ENCODE measurements around the gene NPAS3.

DNA sequence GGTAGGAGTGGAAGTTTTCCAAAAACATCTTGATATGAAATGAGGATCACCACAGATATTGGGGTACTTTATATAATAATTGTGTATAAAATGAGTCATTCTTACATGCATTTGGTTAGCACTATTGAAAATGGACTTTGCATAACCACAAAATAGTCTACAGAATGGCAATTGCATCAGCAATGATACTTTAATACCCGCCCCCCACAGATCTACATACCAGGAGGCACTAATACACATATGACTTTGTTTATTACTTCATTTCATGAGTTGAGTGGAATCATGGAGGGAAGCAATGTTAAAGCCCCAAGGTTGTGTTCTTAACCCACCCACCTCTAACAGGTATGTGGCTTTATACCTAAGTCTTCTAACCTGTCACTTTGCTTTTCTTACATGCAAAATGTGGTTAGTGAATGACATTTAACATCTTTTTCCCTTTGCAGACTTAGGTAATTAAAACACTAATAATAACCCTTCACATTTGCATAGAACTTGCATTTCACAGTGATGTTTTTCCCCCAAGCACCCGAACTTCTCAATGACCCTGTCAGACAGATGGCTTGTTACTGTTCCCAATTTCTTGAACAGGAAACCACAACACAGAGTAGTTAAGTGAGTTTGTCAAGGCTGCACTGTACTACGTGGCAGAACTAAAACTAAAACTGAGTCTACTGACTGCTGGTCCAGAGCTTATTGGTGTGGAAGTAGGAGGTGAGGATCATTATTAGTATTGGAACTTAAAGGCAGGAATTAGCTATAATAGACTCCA, 101.9 kb downstream of the NPAS3 start:
- TF ChIP-seq, protein P1, sequence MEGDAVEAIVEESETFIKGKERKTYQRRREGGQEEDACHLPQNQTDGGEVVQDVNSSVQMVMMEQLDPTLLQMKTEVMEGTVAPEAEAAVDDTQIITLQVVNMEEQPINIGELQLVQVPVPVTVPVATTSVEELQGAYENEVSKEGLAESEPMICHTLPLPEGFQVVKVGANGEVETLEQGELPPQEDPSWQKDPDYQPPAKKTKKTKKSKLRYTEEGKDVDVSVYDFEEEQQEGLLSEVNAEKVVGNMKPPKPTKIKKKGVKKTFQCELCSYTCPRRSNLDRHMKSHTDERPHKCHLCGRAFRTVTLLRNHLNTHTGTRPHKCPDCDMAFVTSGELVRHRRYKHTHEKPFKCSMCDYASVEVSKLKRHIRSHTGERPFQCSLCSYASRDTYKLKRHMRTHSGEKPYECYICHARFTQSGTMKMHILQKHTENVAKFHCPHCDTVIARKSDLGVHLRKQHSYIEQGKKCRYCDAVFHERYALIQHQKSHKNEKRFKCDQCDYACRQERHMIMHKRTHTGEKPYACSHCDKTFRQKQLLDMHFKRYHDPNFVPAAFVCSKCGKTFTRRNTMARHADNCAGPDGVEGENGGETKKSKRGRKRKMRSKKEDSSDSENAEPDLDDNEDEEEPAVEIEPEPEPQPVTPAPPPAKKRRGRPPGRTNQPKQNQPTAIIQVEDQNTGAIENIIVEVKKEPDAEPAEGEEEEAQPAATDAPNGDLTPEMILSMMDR (IDR thresholded peaks at IDR 0.05 in 2 of 3, conservative IDR thresholded peaks at IDR 0.05 in 1 of 3; ENCODE audit: borderline replicate concordance in 1 of 3, insufficient read depth in 1 of 3, low read depth in 2 of 3, low read length in 2 of 3): no peak
- TF ChIP-seq TCF7L2 (IDR thresholded peaks at IDR 0.05; ENCODE audit: borderline replicate concordance, extremely low read depth, insufficient read depth, insufficient read length) (no peak), EGR1 (IDR thresholded peaks at IDR 0.05; ENCODE audit: low read depth) (no peak), POLR2A (IDR thresholded peaks at IDR 0.05; ENCODE audit: borderline replicate concordance, extremely low read depth, insufficient read depth, insufficient read length) (no peak), ATF3 (IDR thresholded peaks at IDR 0.05) (no peak), ZNF274 (IDR thresholded peaks at IDR 0.05; ENCODE audit: low read depth, low read length) (no peak), EZH2phosphoT487 (IDR thresholded peaks at IDR 0.05; ENCODE audit: borderline replicate concordance) (no peak), CEBPB (IDR thresholded peaks at IDR 0.05; ENCODE audit: low read depth) (no peak), RAD21 (IDR thresholded peaks at IDR 0.05; ENCODE audit: low read depth) (no peak), EZH2 (IDR thresholded peaks at IDR 0.05) (no peak), POLR2AphosphoS5 (IDR thresholded peaks at IDR 0.05; ENCODE audit: low read depth, low read length) (no peak), SIN3A (IDR thresholded peaks at IDR 0.05; ENCODE audit: low read depth) (no peak)
- TF ChIP-seq, protein P2, sequence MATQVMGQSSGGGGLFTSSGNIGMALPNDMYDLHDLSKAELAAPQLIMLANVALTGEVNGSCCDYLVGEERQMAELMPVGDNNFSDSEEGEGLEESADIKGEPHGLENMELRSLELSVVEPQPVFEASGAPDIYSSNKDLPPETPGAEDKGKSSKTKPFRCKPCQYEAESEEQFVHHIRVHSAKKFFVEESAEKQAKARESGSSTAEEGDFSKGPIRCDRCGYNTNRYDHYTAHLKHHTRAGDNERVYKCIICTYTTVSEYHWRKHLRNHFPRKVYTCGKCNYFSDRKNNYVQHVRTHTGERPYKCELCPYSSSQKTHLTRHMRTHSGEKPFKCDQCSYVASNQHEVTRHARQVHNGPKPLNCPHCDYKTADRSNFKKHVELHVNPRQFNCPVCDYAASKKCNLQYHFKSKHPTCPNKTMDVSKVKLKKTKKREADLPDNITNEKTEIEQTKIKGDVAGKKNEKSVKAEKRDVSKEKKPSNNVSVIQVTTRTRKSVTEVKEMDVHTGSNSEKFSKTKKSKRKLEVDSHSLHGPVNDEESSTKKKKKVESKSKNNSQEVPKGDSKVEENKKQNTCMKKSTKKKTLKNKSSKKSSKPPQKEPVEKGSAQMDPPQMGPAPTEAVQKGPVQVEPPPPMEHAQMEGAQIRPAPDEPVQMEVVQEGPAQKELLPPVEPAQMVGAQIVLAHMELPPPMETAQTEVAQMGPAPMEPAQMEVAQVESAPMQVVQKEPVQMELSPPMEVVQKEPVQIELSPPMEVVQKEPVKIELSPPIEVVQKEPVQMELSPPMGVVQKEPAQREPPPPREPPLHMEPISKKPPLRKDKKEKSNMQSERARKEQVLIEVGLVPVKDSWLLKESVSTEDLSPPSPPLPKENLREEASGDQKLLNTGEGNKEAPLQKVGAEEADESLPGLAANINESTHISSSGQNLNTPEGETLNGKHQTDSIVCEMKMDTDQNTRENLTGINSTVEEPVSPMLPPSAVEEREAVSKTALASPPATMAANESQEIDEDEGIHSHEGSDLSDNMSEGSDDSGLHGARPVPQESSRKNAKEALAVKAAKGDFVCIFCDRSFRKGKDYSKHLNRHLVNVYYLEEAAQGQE (IDR thresholded peaks at IDR 0.05; ENCODE audit: low read depth): no peak
- TF ChIP-seq, protein P3, sequence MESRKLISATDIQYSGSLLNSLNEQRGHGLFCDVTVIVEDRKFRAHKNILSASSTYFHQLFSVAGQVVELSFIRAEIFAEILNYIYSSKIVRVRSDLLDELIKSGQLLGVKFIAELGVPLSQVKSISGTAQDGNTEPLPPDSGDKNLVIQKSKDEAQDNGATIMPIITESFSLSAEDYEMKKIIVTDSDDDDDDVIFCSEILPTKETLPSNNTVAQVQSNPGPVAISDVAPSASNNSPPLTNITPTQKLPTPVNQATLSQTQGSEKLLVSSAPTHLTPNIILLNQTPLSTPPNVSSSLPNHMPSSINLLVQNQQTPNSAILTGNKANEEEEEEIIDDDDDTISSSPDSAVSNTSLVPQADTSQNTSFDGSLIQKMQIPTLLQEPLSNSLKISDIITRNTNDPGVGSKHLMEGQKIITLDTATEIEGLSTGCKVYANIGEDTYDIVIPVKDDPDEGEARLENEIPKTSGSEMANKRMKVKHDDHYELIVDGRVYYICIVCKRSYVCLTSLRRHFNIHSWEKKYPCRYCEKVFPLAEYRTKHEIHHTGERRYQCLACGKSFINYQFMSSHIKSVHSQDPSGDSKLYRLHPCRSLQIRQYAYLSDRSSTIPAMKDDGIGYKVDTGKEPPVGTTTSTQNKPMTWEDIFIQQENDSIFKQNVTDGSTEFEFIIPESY (IDR thresholded peaks at IDR 0.05; ENCODE audit: extremely low read depth, insufficient replicate concordance, low read length): no peak
